Body of pancreas (tissue), 4 donors: ENCODE measurements around the gene SEMA7A.
"Not testable (repeated sequence)": the region's sequence is repeated elsewhere in the genome, so short reads cannot be mapped to it uniquely, and the experiment has no call there.

Source experiments
- CTCF ChIP-seq, 7 experiments: fragments of 450-650 bp in 4 of 7; fragments of 200-600 bp in 3 of 7; sonication (generic) in 3 of 7; IDR thresholded peaks; one replicate each; pipeline ENCODE4 v1.5.1; 2016 to 2019; ENCODE audit warnings: antibody characterized with exemption in 7 of 7
- POLR2A ChIP-seq, 3 donors: fragments of 450-650 bp; IDR thresholded peaks; one replicate each; pipeline ENCODE4 v1.6.1; 2016; ENCODE audit warnings: antibody characterized with exemption in 3 of 3, mild to moderate bottlenecking in 2 of 3

GRCh38 chr15:74359376-74359775 lies 74.4 kb downstream of the SEMA7A start:
- TF ChIP-seq CTCF, POLR2A (IDR thresholded peaks at IDR 0.05): not testable (repeated sequence)
